Measurements from ENCODE around the gene ATP5PO.

- TF ChIP-seq CTCF (IDR thresholded peaks at IDR 0.05; ENCODE audit: low read depth, low read length, poor library complexity, severe bottlenecking) (no peak), EZH2phosphoT487 (IDR thresholded peaks at IDR 0.05; ENCODE audit: borderline replicate concordance, low read length) (no peak)
Observed at GRCh38 chr21:33963848-33964555, 48.4 kb upstream of the ATP5PO start.

Measured in DOHH2 (cell line).